GM12872 (cell line): Measurements from ENCODE around the gene GPR142.

Experiments
- CTCF ChIP-seq: IDR thresholded peaks from 3 replicates; pipeline ENCODE4 v1.5.1; 2011; ENCODE audit warnings: low read depth, mild to moderate bottlenecking, low read length, moderate library complexity; ENCODE audit not compliant: insufficient read depth

GPR142 gene

DNA sequence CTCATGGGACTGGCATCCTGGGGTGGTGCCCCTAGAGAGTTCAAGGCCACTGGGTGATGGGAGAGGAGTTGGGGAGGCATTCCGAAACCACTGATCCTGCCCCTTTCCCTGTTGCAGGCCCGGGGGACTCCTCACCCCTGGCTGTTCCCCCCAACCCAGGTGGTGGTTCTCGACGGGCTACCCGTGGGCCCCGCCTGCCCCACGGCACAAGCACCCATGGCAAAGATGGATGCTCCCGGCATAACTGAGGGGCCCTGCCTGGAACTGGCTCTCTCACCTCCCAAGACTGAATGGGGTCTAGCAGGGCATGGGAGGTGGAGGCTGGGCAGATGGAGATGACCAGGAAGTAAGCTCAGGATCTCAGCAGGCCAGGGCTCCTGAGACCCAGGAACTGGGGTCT is 12.2 kb upstream of the GPR142 start:
- TF ChIP-seq CTCF, result no peak

DNA sequence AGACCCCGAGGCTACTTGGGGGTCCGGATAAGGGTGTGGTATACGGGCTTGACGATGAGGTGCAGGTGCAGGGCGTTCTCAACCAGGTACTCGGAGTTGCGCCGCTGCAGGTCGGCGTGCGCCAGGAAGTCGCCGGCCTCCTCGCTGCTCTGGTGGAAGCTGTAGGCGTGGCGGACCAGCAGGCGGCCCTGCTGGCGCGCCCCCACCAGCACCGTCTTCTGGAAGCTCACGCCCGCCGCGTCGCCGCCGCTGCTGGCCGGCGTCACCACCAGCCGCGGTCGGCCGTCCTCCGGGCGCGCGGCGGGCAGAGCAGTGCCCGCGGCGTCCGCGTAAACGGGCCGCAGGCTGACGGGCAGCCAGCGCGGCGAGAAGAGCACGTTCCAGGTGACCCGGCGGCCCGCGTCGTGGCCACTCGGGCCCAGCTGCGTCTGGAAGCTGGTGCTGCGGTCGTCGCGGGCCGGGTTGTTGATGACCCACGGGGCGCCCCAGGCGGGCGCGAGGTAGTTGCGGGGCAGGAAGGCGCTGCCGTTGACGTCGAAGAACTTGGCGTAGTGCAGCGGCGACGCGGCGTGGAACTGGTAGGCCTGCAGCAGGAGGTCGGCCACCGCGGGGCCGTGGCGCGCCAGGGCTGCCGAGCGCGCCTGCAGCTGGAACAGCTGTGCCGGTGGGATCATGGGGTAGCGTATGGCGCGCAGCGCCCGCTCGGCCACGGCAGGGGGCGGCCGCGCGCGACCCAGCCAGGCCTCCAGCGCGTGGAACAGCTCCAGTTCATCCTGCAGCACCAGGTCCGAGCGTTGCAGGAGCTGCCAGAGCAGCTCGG is 10.4 kb upstream of the GPR142 start:
- no peak for TF ChIP-seq CTCF

- TF ChIP-seq CTCF, result no peak
These were observed 9.9 kb upstream of the GPR142 start for GRCh38 chr17:74357466-74357809.

DNA sequence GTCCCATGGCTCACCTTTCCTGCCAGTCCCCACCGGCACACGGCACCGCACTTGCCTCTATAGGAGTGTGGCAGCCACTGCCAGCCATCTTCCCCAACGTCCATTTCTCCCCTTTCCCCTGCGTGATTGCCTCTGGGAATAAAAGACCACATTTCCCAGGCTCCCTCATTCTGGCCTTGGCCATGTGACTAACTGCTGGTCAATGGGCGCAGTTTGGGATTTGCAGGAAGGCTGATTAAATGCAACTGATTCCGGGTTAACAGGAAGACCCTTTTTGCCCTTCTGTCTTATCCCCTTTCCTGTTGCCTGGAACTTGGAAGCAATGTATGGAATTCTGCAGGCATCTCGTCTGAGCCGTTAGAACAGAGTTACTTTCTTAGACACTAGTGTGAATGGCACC is 8.6 kb upstream of the GPR142 start:
- no peak for TF ChIP-seq CTCF

DNA sequence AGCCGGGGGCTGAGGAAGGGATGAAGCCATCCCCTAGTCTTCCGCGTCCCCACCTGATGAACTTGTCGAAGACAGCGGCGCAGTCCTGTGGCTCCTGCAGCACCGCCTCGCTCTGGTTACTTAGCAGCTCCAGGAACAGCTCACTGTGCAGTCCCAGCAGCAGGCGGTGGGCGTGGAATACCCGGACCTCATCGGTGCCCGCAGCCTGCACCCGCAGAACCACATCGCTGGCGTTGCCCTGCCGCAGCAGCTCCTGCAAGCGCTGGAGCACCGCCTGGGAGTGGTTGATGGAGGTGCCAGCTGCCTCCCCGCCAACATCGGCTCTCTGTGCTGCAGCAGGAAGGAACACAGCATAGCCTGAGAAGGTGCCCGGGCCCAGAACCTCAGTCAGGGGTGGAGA is 7.4 kb upstream of the GPR142 start:
- TF ChIP-seq CTCF, result no peak

DNA sequence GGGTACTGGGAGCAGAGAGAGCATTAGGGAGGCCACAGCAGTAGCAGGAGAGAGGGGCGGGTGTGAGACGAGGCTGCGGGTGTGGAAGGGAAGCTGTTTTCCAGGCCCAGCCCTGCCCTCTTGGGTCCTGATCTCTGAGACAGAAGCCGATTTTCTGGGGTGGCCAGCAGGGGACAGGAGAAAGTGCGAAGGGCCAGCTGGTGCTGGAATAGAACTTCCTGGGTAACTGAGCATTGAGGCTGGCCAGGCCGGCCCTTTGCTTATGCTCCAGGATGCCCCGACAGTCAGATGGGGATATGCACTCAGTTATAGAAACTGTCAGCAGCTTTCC is 6.4 kb upstream of the GPR142 start:
- TF ChIP-seq CTCF, result no peak

DNA sequence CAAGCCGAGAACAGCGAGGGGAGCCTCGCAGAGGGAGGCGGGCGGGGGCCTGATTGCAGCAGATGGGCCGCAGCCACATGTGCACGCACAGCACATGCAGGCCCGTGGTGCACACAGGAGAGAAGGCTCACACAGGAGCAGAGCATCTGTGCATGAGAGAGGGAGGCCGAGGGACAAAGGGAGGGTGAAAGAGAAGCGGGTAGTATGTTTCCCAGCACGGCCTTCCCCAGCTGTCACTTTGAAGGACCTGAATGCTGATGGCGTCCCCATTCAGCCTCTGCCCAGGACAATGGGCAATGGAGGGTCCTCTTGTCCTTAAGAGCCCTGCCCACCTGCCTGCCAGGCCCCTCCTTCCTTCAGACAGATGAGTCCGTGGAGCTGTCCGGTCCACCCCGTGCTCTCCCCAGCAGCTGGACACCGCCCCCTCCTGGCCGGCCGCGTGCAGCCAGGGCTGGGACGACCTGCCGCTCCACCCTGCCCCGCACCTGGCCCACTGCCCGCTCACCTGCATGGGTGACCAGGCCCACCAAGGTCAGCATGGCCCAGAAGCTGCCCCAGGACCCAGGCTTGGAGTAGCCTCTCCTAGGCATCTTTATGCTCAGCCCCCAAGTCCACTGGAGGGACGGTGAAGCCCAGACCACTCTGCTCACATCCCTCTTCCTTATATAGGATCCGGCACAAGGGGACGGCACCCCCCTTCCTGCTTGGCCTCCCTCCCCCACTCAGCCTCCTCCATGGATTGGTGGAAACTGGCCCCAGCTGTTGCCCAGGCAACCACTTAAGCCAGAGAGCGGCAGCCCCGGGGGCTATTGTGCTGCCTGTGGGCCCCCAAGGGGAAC is 5.9 kb upstream of the GPR142 start, which contains the start of gene BTBD17:
TSS of gene BTBD17 (minus strand) at position 639 of the 839 bp plus-strand sequence. CDS start at position 590, 49 bp downstream.
- TF ChIP-seq CTCF, result peak; percentile 59
